LNCAP (cell line): ENCODE measurements around the gene BROX.

ENCODE experiments used
- CTCF ChIP-seq: fragments of 450-650 bp; IDR thresholded peaks from 2 replicates; pipeline ENCODE4 v1.5.1; 2017; ENCODE audit warnings: mild to moderate bottlenecking

BROX gene

GRCh38 chr1:222712253-222713090 is at the start of gene BROX, which contains the start of gene AIDA:
TSS of gene BROX (plus strand) at chr1:222712564. CDS start at chr1:222715700, 3,136 bp downstream.
TSS of gene AIDA (minus strand) at chr1:222712491. CDS start at chr1:222712317, 174 bp downstream.
- TF ChIP-seq CTCF: no peak

- TF ChIP-seq CTCF: no peak
These were observed 48.9 kb upstream of the BROX start for GRCh38 chr1:222663431-222663934.

GRCh38 chr1:222665964-222666363 is 46.4 kb upstream of the BROX start:
- TF ChIP-seq CTCF: no peak

- TF ChIP-seq CTCF: no peak
These were observed 42.3 kb upstream of the BROX start for GRCh38 chr1:222670110-222670509.

- TF ChIP-seq CTCF: no peak
These were observed 32.3 kb upstream of the BROX start for GRCh38 chr1:222680080-222680479.

- no peak for TF ChIP-seq CTCF
These were observed 21.3 kb upstream of the BROX start for GRCh38 chr1:222691016-222691415.

- TF ChIP-seq CTCF: no peak
These were observed 17.4 kb upstream of the BROX start for GRCh38 chr1:222694927-222695326.
